HG03520 (cell line): ENCODE measurements around the gene NDUFS8.

Experiments
- ATAC-seq: cut with Tn5 transposase; IDR thresholded peaks from one replicate; pipeline ENCODE4 v1.9.1; 2021; ENCODE audit warnings: mild to moderate bottlenecking, moderate library complexity; ENCODE audit not compliant: unreplicated experiment

NDUFS8 gene

DNA sequence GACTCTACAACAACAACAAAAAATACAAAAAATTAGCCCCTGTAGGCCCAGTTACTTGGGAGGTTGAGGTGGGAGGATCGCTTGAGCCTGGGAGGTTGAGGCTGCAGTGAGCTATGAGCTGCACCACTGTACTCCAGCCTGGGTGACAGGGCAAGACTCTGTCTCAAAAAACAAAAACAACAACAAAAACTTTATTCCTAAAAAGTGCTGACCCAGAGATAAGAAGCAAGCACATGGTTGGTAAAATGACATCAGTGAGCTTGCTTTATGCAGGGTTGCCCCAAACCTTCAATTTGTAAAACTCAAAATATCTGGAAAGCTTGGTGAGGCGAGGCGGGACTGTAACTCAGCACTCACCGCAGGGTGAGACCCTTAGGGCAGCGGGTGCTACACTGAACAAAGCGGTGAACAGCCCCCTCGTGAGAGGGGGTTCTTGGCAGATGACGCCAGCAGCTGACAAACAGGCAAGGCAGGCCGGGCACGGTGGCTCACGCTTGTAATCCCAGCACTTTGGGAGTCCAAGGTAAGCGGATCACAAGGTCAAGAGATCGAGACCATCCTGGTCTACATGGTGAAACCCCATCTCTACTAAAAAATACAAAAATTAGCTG, 4.9 kb downstream of the NDUFS8 start:
- no peak for ATAC-seq

DNA sequence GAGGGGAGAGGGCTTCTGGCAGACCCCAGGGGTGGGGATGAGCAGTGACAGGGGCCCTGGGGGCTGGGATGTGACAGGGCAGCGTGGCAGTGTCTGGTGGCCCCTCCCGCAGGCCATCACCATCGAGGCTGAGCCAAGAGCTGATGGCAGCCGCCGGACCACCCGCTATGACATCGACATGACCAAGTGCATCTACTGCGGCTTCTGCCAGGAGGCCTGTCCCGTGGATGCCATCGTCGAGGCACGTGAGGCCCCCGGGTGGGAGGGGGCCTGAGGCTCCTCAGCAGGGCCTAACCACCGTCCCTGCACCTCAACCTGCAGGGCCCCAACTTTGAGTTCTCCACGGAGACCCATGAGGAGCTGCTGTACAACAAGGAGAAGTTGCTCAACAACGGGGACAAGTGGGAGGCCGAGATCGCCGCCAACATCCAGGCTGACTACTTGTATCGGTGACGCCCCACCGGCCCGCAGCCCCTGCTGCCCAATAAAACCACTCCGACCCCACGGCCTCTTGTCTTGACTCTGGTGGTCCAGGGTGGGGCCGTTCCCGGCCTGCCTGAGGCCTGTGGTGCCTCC, 5.7 kb downstream of the NDUFS8 start:
- no peak for ATAC-seq

GRCh38 chr11:68036717-68037239, 6.3 kb downstream of the NDUFS8 start:
- ATAC-seq = no peak

DNA sequence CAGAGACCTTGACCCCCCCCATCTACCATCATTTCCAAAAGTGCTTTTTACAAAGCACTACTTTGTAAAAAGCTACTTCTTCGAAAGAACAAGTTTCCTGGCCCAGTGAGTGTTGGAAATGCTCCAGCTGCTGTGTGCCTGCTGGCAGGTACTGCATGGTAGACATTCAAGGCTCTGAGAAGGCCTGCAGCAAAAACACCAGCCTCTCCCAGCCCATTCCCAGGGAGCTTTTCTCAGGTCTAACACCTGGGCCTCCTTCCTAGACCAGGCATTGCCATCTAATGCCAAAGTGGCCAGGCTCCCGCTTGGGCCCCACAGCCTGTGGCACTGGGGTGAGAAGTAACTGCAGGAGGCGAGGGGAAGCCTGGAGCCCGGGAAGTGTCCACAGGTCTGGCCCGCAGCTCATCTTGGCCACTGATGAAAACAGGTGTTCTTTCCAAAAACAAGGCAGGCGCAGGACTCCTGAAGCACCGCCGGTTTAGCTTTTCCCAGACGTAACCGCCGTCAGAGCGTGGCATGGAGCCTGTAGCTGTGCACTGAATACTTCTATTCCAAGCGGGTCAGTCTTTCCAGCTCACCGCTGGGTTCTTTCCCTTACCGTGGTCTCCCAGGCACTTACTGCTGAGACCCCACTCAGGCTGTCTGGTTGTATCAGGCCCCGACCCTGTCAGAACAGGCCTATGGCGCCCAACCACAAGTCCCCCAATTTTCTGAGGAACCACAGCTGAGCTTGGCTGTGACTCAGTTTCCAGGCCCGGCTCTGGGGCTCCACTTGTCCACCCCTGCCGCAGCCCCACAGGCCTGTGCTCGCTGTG, 7.1 kb downstream of the NDUFS8 start:
- no peak for ATAC-seq

DNA sequence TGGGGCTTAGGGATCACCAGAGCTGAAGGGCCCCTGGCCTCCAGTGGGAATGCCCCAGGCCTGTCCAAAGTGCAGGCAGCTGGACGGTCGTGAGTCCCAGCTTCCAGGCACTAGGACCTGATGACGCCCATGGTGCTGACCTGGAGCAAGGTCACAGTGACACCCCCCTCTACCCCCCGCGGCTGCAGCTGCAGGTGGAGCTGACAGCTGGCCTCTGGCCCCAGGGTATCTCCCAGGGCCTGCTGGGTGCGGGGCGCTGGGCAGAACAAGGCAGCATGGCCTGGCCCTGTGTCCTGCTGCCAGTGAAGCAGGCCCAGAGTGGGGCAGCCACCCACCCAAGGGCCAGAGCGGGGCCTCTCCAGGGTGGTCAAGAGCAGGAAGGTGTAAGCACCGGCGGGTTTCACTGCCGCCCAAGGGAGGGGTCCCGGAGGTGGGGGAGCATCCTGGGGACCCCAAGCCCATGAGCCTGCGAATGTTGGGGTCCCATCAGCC, 7.8 kb downstream of the NDUFS8 start:
- no peak for ATAC-seq

DNA sequence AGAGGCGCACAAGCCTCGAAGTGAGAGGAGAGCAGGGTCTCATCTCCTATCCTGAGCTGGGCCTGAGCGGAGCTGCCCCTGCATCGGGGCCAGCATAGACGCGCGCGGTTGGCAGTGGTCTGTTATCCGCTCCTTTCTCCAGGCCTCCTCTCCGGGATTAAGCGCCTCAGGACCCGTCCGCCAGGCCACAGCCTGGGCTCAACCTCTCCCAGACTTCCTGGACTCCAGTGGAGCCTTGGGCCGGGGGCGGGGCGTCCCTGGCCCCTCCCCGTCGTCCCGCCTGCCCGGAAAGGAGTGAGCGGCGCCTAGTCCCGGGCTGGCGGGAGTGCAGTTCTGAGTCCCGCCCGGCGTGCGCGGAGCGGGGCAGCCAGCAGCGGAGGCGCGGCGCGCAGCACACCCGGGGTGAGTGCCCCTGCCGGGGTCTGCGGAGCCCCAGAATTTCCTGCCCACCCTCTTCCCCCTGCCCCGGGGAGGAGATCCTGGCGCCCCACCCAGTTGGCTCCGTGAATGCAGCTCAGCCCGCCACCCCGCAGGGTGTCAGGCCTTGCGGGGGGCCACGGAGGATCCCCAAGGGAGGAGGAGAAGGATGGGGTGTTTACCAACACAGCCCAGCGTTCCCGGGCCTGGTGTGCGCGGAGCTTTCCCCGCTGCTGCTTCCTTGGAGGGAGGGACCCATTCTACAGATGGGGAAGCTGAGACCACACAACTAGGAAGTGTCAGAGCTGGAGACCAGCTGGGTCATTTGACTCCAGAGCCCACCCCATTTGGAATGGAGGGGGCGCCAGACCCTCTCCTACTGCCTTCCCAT, 8.4 kb downstream of the NDUFS8 start, which contains the start of gene TCIRG1:
Gene TCIRG1 (plus strand): TSS at position 308 of the 808 bp plus-strand sequence. CDS start 2,247 bp downstream, outside the sequence.
- no peak for ATAC-seq

DNA sequence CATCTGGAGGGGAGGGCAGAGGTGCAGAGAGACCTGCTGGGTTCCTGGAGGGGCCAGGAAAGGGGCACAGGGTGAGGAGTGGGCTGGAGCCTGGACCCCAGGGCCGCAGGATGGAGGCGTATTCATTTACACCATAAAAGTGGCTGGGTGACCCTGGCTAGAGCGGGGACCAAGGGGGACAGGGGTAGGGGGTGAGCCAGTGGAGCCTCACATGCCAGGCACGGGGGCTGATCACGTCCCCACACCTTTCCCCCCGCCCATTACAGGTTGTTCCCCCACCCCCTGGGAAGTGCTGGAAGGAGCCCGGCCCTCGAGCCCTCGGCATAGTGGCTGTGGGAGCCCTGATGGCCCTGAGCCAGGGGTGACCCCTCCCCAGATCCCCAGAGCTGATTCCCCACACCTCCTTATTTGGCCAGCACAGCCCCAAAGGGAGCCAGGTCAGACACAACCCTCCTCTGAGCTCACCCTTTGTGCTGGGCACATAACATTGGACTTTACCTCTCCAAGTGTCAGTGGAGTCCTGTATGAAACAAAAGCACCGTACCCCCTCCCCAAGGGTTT, 9.1 kb downstream of the NDUFS8 start:
- ATAC-seq = no peak

DNA sequence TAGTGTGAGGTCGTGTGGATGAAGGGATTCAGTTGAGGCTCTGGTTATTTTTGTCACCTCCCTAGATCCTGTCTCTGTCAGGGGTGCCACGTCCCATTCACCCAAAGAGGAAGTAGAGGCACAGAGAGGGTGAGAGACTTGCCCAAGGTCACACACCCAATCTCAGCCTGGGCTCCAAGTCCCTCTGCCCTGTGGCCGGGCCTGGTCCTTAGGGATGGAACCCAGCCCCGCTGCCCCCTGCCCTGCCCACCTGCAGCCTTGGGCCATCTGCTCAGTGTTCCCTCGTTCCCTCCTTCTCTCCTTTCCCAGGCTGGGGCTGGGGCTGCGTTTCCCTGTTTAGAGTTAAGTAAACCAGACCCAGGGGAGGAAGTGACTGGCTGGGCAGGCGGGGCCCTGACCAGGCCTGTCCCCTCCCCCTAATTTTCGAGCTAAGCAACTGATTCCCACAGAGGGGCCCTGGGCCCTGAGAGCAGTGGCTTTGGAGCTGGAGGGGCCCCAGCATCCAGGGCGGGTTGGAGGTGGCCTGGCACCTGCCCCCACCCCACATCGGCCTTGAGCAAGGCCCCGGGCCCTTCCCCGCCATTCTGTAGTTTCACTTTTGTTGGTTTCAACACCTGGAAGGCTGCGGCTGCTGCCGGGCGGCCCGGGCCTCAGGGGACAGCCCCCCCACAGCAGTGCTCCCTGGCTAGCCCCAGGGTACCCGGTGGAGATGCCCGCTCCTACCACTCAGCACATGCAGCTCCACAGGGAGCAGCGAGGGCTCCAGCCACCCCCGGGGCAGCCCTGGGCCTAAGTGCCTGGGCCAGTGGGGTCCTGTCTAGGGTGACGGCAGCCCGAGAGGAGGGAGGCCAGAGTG, 9.8 kb downstream of the NDUFS8 start:
- ATAC-seq = no peak

DNA sequence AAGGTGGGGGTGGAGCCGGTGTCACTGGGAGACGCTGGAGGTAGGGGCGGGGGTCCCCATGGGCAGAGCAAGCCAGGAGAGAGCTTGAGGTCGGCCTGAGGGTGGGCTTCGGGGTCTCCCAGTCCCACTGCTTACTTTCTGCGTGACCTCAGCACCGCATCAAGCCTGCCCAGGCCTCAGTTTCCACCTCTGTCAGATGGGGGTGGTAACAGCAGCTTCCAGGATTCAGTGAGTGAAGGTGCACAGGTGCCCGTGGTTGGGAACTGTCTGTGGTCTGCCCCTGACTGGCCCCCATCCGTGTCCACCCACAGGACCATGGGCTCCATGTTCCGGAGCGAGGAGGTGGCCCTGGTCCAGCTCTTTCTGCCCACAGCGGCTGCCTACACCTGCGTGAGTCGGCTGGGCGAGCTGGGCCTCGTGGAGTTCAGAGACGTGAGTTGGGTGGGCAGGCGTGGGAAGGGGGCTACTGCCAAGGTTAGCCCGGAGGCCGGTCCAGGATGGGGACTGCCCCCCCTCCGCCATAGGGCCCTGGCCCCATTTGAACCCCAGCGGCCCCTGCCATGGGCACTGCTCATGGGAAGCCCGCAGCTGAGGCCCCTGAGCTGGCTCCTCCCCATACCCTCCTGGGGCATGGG, 10.6 kb downstream of the NDUFS8 start:
- ATAC-seq = no peak

DNA sequence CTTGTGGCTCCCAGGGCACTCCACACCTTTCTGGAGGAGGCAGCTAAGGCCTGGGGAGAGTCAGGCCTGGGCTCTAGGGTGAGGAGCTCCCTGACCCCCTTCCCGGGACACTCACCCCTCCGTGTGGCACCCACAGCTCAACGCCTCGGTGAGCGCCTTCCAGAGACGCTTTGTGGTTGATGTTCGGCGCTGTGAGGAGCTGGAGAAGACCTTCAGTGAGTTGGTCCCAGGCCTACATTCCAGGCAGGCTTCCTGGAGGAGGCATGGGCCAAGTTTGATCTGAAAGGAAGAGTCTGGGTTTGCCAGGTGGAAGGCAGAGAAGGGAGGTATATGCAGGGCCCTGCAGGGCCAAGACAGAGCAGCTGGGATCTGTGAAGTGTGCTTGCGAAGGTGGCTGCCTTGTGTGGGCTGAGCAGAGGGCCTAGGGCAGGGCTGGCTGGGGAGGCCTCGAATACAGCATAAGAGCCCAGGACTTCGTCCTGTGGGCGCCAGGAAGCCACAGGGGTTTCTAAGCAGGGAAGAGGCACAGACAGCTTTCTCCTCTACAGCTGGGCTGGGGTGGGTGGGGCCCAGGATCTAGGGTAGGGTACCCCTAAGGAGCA, 11.2 kb downstream of the NDUFS8 start:
- ATAC-seq = no peak

GRCh38 chr11:68042219-68043028, 11.9 kb downstream of the NDUFS8 start:
- ATAC-seq = no peak

DNA sequence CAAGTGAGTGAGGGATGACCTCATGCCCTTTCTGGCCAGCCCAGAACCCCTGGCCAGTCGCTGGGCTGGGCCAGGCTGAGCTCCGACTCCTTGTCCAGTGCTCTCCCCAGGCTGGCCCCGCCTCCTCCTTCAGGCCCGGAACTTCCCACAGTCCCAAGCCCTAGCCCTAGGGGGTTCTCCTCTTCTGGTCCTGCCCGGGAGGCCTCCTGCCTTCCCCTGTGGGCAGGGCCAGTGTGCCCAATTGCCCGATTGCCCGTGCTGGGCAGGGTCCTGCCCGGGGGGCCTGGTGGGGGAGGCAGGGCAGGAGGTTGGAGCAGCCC, 12.5 kb downstream of the NDUFS8 start:
- ATAC-seq = no peak

DNA sequence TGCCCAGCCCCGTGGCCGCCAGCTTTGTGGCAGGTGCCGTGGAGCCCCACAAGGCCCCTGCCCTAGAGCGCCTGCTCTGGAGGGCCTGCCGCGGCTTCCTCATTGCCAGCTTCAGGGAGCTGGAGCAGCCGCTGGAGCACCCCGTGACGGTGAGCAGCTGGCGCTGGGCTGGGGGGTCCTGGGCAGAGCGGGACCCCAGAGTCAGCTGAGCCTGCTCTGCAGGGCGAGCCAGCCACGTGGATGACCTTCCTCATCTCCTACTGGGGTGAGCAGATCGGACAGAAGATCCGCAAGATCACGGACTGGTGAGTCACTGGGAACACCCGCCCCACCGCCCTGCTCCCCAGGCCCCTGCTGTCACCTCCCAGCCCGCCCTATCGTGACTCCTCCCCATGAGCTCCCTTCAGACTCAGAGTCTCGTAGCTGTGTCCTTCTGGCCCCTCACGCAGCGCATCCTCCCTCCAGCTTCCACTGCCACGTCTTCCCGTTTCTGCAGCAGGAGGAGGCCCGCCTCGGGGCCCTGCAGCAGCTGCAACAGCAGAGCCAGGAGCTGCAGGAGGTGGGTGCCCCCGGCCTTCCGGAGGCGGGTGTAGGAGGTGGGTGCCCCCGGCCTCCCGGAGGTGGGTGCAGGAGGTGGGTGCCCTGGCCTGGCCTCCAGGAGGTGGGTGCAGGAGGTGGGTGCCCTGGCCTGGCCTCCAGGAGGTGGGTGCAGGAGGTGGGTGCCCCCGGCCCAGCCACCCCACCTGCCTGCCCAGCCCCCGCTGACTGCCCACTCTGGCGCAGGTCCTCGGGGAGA, 13.1 kb downstream of the NDUFS8 start:
- ATAC-seq = no peak

- ATAC-seq = no peak
Measured at GRCh38 chr11:68044145-68044813, 13.8 kb downstream of the NDUFS8 start.

DNA sequence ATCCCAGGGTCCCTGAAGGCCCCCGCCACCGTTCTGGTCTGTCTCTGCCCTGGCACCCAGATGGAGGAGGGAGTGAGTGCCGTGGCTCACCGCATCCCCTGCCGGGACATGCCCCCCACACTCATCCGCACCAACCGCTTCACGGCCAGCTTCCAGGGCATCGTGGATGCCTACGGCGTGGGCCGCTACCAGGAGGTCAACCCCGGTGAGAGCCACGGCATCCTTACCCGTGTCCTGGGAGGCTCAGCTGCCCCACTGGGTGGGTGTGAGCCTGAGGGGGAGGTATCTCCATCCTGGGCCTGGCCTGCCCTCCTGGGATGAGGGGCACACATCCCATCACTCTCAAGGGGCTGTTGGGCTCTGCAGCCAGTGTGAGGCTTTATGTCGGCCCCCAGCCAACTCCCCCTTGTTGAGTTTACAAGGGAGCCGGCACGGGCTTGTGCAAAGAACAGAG, 14.4 kb downstream of the NDUFS8 start:
- no peak for ATAC-seq

DNA sequence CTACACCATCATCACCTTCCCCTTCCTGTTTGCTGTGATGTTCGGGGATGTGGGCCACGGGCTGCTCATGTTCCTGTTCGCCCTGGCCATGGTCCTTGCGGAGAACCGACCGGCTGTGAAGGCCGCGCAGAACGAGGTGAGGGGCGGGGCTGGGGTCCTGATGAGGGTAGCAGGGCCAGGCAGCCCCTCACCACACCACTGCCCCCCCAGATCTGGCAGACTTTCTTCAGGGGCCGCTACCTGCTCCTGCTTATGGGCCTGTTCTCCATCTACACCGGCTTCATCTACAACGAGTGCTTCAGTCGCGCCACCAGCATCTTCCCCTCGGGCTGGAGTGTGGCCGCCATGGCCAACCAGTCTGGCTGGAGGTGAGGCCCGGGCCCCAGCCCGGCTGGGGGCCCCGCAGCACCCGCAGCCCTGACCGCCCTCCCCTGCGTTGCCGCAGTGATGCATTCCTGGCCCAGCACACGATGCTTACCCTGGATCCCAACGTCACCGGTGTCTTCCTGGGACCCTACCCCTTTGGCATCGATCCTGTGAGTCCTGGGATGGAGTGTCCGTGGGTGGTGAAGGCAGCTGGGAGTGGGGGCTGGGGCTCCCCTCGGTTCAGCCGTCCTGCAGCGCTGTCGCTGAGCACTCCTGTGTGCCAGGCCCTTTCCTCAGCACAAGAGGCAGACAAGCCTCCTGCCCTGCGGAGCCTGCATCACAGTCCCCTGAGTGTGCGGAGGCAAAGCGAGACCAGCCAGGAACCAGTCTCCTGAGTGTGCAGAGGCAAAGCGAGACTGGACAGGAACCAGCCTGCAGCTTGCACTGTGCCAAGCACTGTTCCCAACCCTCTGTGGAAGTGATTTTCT, 17.2 kb downstream of the NDUFS8 start:
- ATAC-seq = no peak
